K562 (cell line): Measurements from ENCODE around the gene MMS19. TPM values are rescaled to one million over a fixed set of nuclear protein-coding genes. Genes with fewer than 3 reads are reported as not detected.
"Not testable (repeated sequence)": the region's sequence is repeated elsewhere in the genome, so short reads cannot be mapped to it uniquely, and the experiment has no call there.

ENCODE experiments used
- ATAC-seq: fragments of 200-7000 bp; cut with Tn5 transposase; 3 replicates; pipeline ENCODE4 v1.9.1; 2020; ENCODE audit warnings: moderate library complexity
- BruUV-seq: library from RNA; stranded (reverse); fragments of 400-500 nt; replicated peaks from 2 replicates; lab custom pipeline; 2021; lab: Mats Ljungman, UMichigan
- CTCF ChIA-PET: fragments of 300-600 bp; formaldehyde crosslinking; extraction: SDS; loops from one replicate; lab custom pipeline; 2021; ENCODE audit warnings: low intra/inter-chr PET ratio; lab: Yijun Ruan, JAX
- POLR2A ChIA-PET: fragments of 300-600, 350-650 bp; sonication (Branson Sonifier 250); formaldehyde crosslinking; extraction: SDS; loops from one replicate; lab custom pipeline; 2021; ENCODE audit warnings: antibody characterized with exemption, inconsistent platforms; lab: Yijun Ruan, JAX
- DNase-seq, 4 experiments: peaks; one replicate each; pipeline versions ENCODE4 v3.0.0 to v3.0.0-alpha.2; 2011 to 2018; ENCODE audit warnings: low spot score in 3 of 4, mixed read lengths in 3 of 4; ENCODE audit errors: extremely low read depth in 1 of 4
- FAIRE-seq: peaks from 2 replicates; lab custom pipeline; 2011; peaks lifted over from hg19 to GRCh38; lab: Jason Lieb, UNC
- H2AFZ ChIP-seq: 2 replicates; pipeline ENCODE4 v1.6.0; 2011; ENCODE audit warnings: low read depth, low read length, control low read depth, inconsistent platforms
- H3K27ac ChIP-seq: fragments of 200-600 bp; 3 replicates; pipeline ENCODE4 v1.8.0; 2011; ENCODE audit warnings: low read depth, mild to moderate bottlenecking, control low read depth, inconsistent platforms, low read length, moderate library complexity, mixed read lengths; ENCODE audit errors: extremely low read depth
- H3K27me3 ChIP-seq, 2 experiments: fragments of 300-600 bp in 1 of 2; 2 replicates in 1 of 2; 3 replicates in 1 of 2; pipeline versions ENCODE4 v1.6.0 to v1.8.0; 2011; ENCODE audit warnings: inconsistent platforms in 2 of 2, low read length in 2 of 2, mild to moderate bottlenecking in 1 of 2, mixed read lengths in 1 of 2, moderate library complexity in 1 of 2; ENCODE audit not compliant: control insufficient read depth in 2 of 2, insufficient read depth in 2 of 2
- H3K36me3 ChIP-seq: fragments of 300-600 bp; 3 replicates; pipeline ENCODE4 v1.8.0; 2011; ENCODE audit warnings: mild to moderate bottlenecking, low read length, inconsistent platforms; ENCODE audit not compliant: control insufficient read depth, insufficient read depth
- H3K4me1 ChIP-seq, 2 experiments: fragments of 200-600 bp in 1 of 2; replicated peaks in 1 of 2; 2 replicates in 1 of 2; 3 replicates in 1 of 2; pipeline versions ENCODE4 v1.5.1 to v1.8.0; 2011; ENCODE audit warnings: inconsistent platforms in 2 of 2, low read length in 2 of 2, mild to moderate bottlenecking in 1 of 2, mixed read lengths in 1 of 2, moderate library complexity in 1 of 2; ENCODE audit not compliant: control insufficient read depth in 2 of 2, insufficient read depth in 2 of 2
- H3K4me2 ChIP-seq: 2 replicates; pipeline ENCODE4 v1.6.1; 2011; ENCODE audit warnings: low read length, control low read depth, inconsistent platforms, mixed read lengths; ENCODE audit not compliant: insufficient read depth
- H3K4me3 ChIP-seq: fragments of 200-600 bp; sonication (generic), shearing (Covaris generic); 2 replicates; pipeline ENCODE4 v1.5.1; 2016; ENCODE audit warnings: control low read depth, inconsistent platforms
- H3K79me2 ChIP-seq: fragments of 200-600 bp; 3 replicates; pipeline ENCODE4 v1.8.0; 2011; ENCODE audit warnings: low read length, inconsistent platforms; ENCODE audit not compliant: control insufficient read depth, insufficient read depth
- H3K9ac ChIP-seq, 2 experiments: 2 replicates each; pipeline versions ENCODE4 v1.6.0 to v1.6.1; 2011; ENCODE audit warnings: low read depth in 2 of 2, low read length in 2 of 2, control low read depth in 1 of 2, inconsistent platforms in 1 of 2, mild to moderate bottlenecking in 1 of 2, mixed read lengths in 1 of 2; ENCODE audit not compliant: insufficient read depth in 1 of 2
- H3K9me1 ChIP-seq: one replicate; pipeline ENCODE4 v1.6.0; 2011; ENCODE audit warnings: inconsistent platforms, mild to moderate bottlenecking, low read length, moderate library complexity; ENCODE audit not compliant: control insufficient read depth, insufficient read depth
- H3K9me3 ChIP-seq: replicated peaks from 2 replicates; pipeline ENCODE4 v1.5.1; 2011; ENCODE audit warnings: low read depth, low read length, inconsistent platforms; ENCODE audit not compliant: control insufficient read depth, insufficient read depth
- H4K20me1 ChIP-seq: replicated peaks from 2 replicates; pipeline ENCODE4 v1.6.1; 2011; ENCODE audit warnings: low read length, inconsistent platforms, mixed read lengths; ENCODE audit not compliant: control insufficient read depth, insufficient read depth
- WGBS: fragments of 100-300 bp; shearing (Covaris generic); methylation state at CpG from one replicate; pipeline ENCODE4 v1.1.6; 2016; ENCODE audit warnings: low coverage, mixed read lengths; ENCODE audit not compliant: insufficient coverage; ENCODE audit errors: missing lambda C conversion rate; 5-methylcytosine and 5-hydroxymethylcytosine counted together
- in situ Hi-C: fragments of 300-500 bp; cut with MboI; formaldehyde crosslinking; loops from 4 replicates; pipeline ENCODE4 v1.15.0; 2018; ENCODE audit warnings: inconsistent platforms, mixed read lengths
- intact Hi-C: fragments of 100-400 bp; cut with micrococcal nuclease; formaldehyde crosslinking; loops from 2 replicates; pipeline ENCODE4 v1.14.2; 2022
- polyA plus RNA-seq, 8 experiments: library from polyadenylated mRNA; depleted of rRNA in 4 of 8; stranded (reverse) in 5 of 8; unstranded in 3 of 8; fragments of >200 nt; fragmentation: Nextera tagmentation in 2 of 8; fragmentation: Illumina TruSeq in 1 of 8; extraction: Ambion mirVana in 2 of 8; extraction: Trizol in 1 of 8; gene quantifications; 2 replicates each; pipeline versions ENCODE4 v1.2.1 to v1.2.3, GENCODE V29; 2011 to 2014; ENCODE audit warnings: inconsistent platforms in 1 of 8, missing spikeins in 1 of 8
- total RNA-seq, 7 experiments: library from RNA; depleted of rRNA in 6 of 7; stranded (reverse); fragments of >200 nt in 6 of 7; fragmentation: Illumina TruSeq in 2 of 7; extraction: Trizol in 2 of 7; gene quantifications; 2 replicates each; pipeline versions ENCODE4 v1.2.1 to v1.2.3, GENCODE V29; 2011 to 2021; ENCODE audit warnings: low replicate concordance in 1 of 7
- TF ChIP-seq, protein P1 (sequence below), 2 experiments: fragments of 200-800 bp in 1 of 2; sonication (Bioruptor generic) in 1 of 2; sonication (generic) in 1 of 2; formaldehyde crosslinking in 1 of 2; IDR thresholded peaks in 1 of 2; conservative IDR thresholded peaks in 1 of 2; 2 replicates each; pipeline versions ENCODE4 v1.5.0 to v1.6.1; 2016 to 2020; ENCODE audit warnings: missing compliant biosample characterization in 1 of 2, missing genetic modification characterization in 1 of 2, missing genetic modification reagents in 1 of 2

MMS19 gene
- total and polyA plus RNA-seq, 9 of the 15 experiments (the other 6 are each of a cell fraction or from before 2014, with no cell fraction given) = 40.1 to 110 (median 62.9) TPM

DNA sequence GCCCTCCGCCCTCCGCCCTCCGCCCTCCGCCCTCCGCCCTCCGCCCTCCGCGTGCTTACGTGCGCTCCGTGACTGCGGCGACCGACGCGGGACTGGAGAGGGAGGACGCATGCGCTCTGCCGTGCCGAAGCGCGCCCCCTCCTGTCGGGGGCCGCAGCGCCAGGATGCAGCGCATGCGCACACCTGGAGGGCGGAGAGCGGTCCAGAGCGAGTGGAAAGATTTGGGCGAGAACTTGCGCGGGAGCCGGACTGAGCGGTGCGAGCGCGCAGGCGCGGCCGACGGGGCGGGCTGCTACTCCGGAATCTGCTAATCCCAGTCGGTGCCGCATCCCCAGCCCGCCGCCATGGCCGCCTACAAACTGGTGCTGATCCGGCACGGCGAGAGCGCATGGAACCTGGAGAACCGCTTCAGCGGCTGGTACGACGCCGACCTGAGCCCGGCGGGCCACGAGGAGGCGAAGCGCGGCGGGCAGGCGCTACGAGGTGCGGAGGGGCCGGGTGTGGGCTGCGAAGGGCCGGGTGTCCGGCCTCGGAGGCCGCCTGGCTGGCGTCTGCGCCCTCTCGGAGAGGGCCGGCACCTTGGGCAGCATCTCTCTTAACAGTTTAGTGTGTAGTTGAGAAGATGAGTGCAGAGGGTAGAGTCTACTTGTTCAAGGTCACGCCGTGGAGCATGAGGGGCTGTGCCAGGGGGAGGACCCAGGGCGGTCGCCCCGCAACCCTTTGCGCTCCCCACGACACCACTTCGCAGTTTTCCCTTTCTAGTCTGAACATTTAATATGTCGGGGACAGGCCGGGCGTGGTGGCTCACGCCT is 72.1 kb downstream of the MMS19 start, which contains the start of gene PGAM1 (continued):
- TF ChIP-seq, protein P1, sequence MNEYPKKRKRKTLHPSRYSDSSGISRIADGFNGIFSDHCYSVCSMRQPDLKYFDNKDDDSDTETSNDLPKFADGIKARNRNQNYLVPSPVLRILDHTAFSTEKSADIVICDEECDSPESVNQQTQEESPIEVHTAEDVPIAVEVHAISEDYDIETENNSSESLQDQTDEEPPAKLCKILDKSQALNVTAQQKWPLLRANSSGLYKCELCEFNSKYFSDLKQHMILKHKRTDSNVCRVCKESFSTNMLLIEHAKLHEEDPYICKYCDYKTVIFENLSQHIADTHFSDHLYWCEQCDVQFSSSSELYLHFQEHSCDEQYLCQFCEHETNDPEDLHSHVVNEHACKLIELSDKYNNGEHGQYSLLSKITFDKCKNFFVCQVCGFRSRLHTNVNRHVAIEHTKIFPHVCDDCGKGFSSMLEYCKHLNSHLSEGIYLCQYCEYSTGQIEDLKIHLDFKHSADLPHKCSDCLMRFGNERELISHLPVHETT (CRISPR knock-in tag; conservative IDR thresholded peaks at IDR 0.05 in 1 of 2, IDR thresholded peaks at IDR 0.05 in 1 of 2) = peak in 1 of 2 experiments; percentile 100; a peak in 2 of 4 replicates

DNA sequence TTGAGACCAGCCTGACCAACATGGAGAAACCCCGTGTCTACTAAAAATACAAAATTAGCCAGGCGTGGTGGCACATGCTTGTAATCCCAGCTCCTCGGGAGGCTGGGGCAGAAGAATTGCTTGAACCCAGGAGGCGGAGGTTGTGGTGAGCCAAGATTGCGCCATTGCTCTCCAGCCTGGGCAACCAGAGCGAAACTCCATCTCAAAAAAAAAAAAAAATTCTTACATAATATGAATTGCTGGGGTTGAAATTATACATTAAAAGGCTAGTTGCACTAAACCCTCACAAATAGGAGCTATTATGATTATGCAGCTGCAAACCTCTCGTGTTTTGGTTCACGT is 74.5 kb downstream of the MMS19 start:
- H3K27ac ChIP-seq, ATAC-seq, H3K9me1 ChIP-seq, CTCF ChIA-PET, DNase-seq, H3K27me3 ChIP-seq, H3K9me3 ChIP-seq, H3K4me3 ChIP-seq, FAIRE-seq, H3K9ac ChIP-seq, H3K4me2 ChIP-seq, intact Hi-C loops, BruUV-seq, H2AFZ ChIP-seq, in situ Hi-C loops: not testable (repeated sequence)
- Histone ChIP-seq H3K79me2 (peaks cover 27% of the 10 kb centered on the region), H3K4me1 (peaks cover 3 to 12% of the 10 kb centered on the region in 2 experiments; a peak in 4 of 5 replicates), H3K36me3 (peaks cover 19% of the 10 kb centered on the region), H4K20me1 (peaks cover 11% of the 10 kb centered on the region)
- POLR2A ChIA-PET = interaction anchor here (0.6 to 1.2 kb wide), 3 partner anchors 10 to 286 kb away, joined by 3 to 4 read pairs (median 3); no protein-coding TSS in a partner anchor
- 68% methylated on average over 4 of the region's 8 CpGs for whole genome bisulfite sequencing
